ENCODE data around the gene ZNF3.
A peak's percentile ranks its signal among the peaks of the same experiment; 100 is the strongest.

DNA sequence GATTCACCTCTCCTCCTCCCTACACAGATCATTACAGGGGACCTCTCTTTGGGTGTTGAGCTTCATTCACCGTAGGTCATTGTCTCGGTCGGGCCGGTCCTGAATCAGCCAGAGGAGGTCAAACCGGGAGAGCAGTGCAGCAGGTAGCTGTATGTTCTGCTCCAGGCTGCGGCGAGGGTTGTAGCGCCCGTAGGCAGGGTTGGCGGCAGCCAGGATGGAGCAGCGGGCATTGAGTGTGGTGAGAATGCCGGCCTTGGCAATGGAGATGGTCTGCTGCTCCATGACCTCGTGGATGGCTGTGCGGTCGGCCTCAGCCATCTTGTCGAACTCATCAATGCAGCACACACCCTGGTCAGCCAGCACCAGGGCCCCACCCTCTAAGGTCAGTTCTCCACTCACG is 14.2 kb upstream of the ZNF3 start:
- TF ChIP-seq POLR2AphosphoS5 (IDR thresholded peaks at IDR 0.05; ENCODE audit: low read depth, low read length) (peak; percentile 29; the same call in 1 of the 2 replicates), TAF1 (IDR thresholded peaks at IDR 0.05; ENCODE audit: borderline replicate concordance, insufficient read depth, low read length) (no peak), SIN3A (IDR thresholded peaks at IDR 0.05; ENCODE audit: borderline replicate concordance, insufficient read depth, low read length) (no peak), FOXP2 (optimal IDR thresholded peaks at IDR 0.05; ENCODE audit: borderline replicate concordance, extremely low read depth, extremely low read length, insufficient read depth) (no peak)
- TF ChIP-seq, protein P1, sequence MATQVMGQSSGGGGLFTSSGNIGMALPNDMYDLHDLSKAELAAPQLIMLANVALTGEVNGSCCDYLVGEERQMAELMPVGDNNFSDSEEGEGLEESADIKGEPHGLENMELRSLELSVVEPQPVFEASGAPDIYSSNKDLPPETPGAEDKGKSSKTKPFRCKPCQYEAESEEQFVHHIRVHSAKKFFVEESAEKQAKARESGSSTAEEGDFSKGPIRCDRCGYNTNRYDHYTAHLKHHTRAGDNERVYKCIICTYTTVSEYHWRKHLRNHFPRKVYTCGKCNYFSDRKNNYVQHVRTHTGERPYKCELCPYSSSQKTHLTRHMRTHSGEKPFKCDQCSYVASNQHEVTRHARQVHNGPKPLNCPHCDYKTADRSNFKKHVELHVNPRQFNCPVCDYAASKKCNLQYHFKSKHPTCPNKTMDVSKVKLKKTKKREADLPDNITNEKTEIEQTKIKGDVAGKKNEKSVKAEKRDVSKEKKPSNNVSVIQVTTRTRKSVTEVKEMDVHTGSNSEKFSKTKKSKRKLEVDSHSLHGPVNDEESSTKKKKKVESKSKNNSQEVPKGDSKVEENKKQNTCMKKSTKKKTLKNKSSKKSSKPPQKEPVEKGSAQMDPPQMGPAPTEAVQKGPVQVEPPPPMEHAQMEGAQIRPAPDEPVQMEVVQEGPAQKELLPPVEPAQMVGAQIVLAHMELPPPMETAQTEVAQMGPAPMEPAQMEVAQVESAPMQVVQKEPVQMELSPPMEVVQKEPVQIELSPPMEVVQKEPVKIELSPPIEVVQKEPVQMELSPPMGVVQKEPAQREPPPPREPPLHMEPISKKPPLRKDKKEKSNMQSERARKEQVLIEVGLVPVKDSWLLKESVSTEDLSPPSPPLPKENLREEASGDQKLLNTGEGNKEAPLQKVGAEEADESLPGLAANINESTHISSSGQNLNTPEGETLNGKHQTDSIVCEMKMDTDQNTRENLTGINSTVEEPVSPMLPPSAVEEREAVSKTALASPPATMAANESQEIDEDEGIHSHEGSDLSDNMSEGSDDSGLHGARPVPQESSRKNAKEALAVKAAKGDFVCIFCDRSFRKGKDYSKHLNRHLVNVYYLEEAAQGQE (IDR thresholded peaks at IDR 0.05; ENCODE audit: insufficient read depth in 1 of 2, low read depth in 2 of 2, low read length in 2 of 2), result no peak
